Nucleus accumbens (tissue), 56 donors: ENCODE results near the gene JPH3.

Experiments
- DNase-seq, 56 donors: peaks; one replicate each; lab custom pipeline; 2025; lab: John Stamatoyannopoulos, UW

Gene JPH3

DNA sequence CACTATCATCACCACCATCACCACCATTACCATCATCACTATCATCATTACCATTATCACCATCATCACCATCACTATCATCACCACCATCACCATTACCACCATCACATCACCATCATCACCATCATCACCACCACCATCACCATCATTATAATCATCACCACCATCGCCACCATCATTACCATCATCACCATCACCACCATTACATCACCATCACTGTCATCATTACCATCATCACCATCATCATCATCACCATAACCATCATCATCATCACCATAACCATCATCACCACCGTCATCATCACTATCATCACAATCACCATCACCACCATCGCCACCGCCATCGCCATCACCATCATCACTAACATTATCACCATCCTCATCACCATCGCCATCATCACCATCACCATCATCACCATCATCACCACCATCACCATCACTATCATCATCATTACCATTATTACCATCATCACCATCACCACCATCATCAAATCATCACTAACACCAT is 4.9 kb upstream of the JPH3 start:
- no peak for DNase-seq

DNA sequence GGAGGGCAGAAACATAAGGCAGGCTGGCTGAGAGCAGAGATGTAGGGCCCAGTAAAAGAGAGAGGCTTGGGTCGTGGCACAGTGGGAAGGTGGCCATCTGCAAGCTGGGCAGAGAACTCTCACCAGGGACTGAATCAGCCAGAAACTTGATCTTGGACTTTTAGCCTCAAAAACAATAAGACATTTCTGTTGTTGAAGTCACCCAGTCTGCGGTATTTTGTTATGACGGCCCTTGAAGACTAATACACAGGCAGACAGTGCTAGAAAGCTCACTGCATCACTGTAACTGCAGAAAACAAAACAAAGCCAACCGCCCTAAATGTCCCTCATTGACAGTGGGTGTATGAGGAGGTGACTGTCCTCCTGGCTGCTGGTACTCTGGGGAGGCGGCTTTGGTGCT is 3.9 kb upstream of the JPH3 start:
- DNase-seq, result no peak

DNA sequence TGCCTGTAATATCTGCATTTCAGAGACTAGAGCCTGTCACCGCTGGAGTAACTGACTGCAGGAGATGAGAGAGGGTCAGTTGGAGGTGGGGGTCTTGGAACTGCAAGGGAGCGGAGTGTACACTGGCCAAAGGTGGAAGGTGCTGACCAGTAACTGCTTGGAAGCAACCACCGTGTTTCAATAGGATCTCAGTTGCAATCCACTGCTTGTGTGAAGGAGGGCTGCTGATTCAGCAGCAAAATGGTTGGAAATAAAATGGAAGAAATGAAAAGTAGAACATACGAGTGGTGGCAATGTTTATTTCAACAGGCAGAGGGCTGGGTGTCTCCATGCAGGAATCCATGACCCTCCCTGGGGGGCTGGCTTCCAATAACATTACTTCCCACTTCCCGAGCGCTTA is 2.1 kb upstream of the JPH3 start:
- DNase-seq, result no peak

DNA sequence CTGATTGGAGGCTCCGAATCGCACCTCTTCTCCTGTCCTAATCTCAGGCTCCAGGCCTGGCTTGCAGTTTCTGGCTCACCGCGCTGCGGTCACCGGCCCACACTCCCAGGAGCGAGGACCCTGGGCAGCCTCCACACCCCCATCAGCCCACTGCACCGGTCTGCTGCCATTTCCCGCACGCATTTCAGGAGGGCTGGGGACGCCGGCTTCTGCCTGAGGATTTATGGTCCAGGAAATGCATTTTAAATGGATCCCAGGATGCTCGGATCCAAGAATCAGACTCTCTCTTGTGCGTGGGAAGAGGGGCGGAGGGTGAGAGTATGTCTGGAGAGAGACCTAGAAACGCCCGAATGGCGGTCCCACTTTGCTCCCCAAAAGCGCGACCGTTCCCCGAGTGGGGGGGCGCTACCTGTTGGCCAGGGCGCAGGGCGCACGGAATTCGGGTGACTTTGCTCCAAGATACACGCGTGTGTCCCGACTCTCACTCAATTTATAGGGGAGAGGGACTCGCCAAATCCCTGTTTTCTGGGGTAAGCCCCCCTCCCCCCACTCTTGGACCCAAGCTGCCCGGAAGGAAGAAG is 817 bp upstream of the JPH3 start:
- DNase-seq, result no peak

DNA sequence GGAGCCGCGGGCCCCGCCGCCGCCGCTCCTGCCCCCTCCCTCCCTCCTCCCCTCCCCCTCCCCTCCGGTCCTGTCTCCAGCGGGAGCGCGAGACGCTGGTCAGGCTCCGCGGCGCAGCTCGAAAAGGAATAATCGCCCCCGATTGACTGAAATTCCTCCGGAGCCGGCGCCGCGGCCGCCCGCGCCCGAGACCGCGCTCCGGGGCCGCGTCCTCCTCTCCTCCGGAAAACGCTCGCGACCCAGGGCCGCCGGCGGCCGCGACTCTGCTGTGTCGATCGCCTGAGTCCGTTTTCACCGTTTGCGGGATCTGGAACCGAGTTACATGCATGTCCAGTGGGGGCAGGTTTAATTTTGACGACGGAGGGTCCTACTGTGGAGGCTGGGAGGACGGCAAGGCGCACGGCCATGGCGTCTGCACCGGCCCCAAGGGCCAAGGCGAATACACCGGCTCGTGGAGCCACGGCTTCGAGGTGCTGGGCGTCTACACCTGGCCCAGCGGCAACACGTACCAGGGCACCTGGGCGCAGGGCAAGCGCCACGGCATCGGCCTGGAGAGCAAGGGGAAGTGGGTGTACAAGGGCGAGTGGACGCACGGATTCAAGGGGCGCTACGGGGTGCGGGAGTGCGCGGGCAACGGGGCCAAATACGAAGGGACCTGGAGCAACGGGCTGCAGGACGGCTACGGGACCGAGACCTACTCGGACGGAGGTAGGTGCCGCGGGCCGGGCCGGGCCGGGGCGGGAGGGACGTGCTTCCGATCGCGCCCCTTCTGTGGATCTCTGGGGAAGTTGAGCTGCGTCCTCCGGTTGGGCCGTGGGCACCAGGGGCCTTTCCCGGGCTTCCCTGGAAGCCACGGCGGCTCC is 744 bp downstream of the JPH3 start:
- peak in 2 of 56 donors; percentile 21 to 30 for DNase-seq

DNA sequence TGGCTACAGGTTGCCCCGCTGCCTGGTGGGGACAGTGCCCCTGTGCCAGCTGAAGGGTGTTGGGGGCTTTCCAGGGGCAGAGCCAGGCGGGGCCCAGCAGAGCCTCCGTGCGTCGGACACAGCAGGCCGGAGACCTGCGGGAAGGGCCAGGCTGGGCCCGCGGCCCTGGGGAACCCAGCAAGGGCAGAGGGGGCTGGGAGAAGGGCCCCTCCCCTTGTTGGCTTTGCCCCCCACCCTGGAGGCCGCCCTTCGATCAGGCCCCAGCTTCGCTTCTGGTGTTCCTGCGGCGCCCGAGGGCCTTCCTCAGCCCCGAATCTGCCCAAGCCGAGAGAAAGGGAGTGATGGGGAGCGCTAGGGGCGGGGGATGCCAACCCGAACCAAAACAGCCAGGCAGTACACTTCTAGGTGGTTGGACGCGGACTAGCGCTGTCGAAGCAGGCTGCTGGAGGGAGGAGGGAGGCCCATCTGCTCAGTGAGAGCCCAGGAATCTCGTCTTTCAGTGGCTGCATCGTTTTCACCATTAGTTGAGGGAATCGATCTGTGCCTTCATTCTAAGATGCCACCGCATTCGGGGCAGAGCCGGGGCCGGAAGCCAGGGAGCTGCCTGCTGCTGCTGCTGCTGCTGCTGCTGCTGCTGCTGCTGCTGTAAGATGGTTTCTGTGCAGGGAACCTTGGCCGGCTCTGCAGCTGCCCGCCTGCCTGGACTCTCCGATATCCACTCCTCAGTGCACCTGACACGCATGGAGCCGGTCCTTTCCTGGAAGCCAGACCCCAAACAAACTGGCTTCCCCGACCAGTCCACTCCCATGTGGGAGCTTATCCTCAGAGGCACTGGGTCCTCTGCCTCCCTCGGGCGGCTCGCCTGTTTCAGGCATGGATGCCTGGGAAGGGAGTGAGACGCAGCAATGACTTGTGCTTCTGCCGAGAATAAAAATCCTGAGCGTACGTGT is 1.7 kb downstream of the JPH3 start:
- DNase-seq, result peak in 10 of 56 donors; percentile 11 to 67 (median 22)

DNA sequence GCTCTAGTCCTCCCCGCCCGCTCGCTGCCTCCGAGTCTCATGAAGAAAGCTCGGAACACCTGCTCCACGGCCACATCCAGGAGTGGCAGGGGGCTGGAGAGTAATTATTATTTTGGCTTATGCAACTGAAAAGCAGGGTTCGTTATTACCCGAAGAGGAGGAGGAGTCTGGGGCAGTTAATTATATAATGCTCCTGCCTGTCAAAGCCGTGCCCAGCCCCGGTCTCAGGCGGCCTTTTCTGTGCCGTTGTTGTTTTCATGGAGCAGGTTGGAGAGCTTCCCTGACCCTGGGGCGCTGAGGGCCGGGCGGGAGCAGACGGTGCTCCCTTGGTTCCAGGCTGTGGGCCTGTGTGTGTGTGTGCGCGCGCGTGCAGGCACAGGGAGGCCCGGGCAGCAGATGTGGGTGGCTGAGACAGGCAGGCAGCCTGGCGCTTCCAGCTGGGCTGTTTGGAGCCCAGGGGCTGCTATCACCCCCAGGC is 2.4 kb downstream of the JPH3 start:
- DNase-seq, result peak in 7 of 56 donors; percentile 16 to 50 (median 29)

DNA sequence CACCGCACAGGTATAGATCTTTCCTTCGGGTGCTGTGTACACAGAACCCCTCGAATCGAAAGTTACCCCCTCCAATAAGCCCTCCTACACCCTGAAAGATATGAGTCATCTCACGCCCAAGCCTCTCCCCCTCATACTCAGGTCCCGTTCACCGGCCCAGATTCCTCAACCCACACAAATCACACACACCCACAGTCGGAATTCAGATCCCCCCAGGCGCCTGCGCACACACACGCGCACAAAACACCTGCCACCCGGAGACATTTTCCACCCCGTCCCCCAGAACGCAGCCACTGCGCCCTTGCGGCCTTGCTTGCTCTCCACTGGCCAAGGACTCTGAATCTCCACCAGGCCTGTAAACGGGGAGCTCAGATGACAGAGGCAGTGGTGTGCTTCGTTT is 4.9 kb downstream of the JPH3 start:
- peak in 36 of 56 donors; percentile 14 to 79 (median 45) for DNase-seq

DNA sequence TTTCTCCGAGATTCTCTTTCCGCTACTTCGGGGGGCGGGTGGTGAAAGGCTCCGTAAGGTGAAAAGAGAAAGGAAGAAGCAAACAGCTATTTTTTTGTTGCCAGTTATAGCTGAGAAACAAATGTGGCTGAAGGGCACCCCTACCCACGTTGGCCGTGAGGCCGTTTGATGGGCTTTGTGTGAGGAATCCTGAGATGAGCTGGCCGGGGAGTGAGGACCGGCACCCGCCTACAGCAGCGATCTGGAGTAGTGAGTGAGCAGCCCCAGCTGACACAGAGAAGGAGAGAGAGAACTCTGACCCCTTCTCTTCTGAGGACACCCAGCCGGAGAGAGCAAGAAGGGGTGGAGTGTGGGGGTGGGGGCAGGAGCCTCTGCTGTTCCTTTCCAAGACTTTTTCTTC is 5.6 kb downstream of the JPH3 start:
- no peak for DNase-seq

DNA sequence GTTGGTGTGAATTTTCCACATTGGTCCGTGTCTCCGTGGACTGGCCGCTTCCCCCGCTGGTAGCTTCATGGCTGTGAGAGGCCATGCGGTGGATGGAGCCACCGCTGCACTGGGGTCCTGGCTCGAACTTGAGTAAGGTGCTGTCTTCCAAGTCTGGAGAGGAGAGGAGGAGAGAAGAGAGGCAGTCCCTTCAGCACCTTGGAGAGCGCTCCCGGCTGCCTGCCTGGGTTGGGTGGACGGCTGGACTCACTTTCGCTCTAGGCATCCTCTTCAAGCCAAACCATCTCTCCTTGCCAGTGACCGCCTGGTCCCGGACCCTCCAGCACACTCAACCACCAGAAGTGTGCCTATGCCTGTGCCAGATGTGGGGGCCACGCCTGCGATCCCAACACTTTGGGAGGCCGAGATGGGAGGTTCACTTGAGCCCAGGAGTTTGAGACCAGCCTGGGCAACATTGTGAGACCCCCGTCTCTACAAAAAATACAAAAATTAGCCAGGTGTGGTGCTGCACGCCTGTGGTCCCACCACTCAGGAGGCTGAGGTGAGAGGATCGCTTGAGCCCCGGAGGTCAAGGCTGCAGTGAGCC is 6.2 kb downstream of the JPH3 start:
- DNase-seq, result peak in 1 of 56 donors; percentile 24

DNA sequence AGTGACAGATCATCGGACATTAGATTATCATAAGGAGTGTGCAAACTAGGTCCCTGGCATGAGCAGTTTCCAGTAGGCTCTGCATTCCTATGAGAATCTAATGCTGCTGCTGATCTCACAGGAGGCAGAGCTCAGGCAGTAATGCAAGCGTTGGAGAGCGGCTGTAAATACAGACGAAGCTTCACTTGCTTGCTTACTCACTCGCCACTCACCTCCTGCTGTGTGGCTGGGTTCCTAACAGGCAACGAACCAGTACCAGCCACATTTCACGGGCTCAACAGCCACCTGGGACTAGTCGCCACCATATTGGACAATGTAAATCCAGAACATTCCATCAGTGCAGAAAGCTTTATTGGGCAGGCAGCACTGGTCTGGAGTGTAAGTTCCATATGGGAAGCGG is 7.7 kb downstream of the JPH3 start:
- no peak for DNase-seq

DNA sequence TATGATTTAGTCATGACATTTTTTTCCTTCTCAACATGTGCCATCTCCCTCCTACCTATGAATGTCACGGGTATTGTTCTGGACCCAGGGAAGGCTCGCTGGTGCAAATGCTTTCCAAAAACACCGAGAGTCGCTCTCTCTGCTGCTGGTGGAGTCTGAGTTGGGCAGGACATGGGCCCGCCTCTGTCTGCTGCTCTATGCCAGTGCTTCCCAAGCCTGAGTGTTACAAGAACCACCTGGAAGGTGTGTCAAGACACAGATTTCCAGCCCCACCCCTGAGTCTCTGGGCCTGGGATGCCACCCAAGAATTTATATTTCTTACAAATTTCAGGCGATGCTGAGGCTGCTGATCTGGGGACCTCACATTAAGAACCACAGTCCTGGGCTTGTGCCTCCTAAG is 9.1 kb downstream of the JPH3 start:
- DNase-seq, result no peak

DNA sequence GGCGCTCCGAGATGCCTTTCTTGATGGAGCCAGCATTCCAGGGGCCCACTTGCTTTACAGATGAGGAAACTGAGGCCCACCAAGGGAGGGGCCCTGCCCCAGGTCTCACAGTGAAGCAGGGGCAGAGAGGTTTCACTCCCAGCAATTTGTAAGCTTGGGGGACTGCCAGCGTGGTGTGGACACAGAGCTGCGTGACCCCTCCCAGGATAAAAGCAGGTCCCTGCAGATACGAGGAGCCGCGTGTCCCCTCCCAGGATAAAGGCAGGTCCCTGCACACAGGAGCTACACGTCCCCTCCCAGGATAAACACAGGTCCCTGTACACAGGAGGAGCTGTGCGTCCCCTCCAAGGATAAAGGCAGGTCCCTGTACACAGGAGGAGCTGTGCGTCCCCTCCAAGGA is 11.7 kb downstream of the JPH3 start:
- no peak for DNase-seq

DNA sequence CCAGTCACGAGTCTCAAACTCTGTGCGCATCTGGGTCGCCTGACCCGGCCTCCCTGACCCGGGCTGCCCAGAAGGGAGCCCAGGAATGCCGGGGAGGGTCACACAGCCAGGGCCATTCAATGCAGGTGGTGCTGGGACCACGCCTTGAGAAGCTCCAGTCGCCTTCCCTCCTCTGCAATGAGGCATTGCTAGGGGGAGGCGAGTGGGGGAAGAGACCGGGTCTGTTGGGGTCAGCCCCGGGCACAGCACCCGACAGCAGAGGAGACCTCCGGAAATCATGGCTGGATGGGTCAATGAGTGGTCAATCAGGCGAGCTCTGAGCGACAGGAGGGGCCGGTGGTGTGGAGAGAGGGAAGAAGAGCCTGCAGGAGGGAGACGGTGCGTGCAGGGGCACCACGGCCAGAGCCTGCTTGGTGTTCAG is 13.3 kb downstream of the JPH3 start:
- DNase-seq, result no peak

DNA sequence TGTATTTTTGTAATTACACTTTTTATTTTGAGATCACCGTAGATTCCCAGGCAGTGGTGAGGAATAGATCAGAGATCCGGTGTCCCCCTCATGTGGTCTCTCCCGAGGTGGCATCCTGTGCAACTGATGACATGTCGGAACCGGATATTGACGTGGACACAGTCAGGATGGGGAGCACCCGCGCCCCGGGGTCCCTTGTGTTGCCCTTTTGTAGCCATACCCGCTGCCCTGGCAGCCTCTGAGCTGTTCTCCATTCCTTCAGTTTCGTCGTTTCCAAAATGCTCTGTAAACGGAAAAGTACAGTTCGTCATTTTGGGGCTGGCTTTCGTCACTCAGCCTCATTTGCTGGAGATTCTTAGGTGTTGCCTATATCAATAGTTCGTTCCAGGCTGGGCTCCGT is 14.2 kb downstream of the JPH3 start:
- no peak for DNase-seq

DNA sequence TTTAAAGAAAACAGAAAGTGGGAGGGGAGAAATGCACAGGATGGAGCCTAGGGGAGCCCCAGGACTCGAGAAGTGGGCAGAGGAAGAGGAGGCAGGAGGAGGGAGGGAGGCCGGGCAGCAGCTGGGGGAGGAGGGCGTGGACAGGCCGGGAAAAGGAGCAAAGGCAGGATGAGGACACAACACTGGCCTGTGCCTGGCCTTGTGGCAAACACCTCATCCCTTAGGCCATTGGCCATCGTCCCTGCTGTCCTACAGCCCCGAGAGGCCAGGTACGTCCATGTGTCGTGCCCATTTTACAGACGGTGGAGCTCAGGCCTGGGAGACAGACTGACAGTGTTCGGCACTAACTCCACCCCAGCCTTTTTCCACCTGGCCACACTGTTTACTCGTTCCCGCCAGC is 15.9 kb downstream of the JPH3 start:
- no peak for DNase-seq

DNA sequence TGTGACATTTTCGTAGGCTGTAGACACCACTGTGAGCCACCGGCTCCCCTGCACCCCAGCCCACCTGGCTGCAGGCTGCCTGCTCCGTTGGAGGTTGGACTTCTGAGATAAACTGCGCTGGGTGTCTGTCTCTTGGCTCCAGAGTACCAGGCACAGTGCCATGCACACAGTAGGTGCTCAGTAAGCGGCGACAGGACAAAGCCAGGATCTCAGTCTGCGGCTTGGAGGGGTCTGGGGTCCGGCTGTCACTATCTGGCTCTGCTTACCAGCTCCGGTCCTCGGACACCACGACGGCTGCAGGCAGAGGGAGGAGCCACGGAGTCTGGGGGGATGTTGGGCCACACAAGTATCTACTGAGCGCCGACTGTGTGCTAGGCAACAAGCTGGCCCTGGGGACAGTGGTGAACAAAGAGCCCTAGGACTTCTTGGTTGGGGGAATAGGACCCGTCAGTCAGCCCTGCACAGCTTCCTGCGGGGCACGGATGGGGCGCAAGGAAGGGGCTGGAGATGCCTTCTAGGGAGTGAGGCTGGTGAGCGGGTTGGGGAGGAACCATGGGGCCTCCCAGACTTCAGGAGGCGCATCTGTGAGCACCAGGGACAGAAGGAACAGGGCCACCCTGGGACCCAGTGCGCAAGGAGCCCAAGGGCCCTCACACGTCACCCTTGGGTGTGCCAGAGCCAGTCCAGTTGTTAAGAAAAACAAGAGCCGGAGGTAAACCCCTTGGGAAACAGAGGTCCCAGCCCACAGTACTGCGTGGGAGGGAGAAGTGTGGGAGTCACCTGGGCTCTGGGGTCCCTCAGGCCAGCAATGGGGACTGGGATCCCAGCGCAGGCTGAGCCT is 17.3 kb downstream of the JPH3 start:
- no peak for DNase-seq

DNA sequence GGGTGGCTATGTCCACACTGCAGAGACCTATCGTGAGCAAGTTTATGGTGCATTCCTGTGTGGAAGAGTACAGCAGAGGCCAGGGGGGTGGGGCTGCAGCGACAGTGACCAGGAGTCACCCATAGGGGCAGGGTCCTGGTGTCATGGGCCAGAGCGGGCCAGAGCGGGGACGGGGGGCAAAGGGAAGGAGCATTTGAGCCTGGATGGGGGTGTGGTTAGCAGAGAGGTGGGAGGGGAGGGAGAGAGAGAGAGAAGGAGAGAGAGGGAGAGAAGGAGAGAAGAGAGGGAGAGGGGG is 17.8 kb downstream of the JPH3 start:
- no peak for DNase-seq

DNA sequence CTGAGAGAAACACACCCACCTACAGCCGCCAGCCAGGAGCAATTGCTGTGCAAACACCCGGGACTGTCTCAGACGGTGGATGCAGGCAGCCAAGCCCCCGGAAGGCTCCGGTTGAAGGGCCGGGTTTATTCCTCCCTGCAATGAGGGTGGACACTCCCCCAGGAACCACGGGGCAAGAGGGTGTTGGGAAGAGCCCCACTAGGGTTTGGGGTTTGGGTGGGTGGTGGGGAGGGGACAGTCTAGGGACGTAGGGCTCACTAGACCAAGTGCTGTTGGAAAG is 19.2 kb downstream of the JPH3 start:
- no peak for DNase-seq
